Stomach (tissue), 4 donors: ENCODE measurements around the gene LURAP1L.

Experiments used
- CTCF ChIP-seq, 7 experiments: fragments of 450-650 bp in 4 of 7; fragments of 200-600 bp in 3 of 7; sonication (generic) in 3 of 7; IDR thresholded peaks; one replicate each; pipeline ENCODE4 v1.5.1; 2016 to 2019; ENCODE audit warnings: antibody characterized with exemption in 7 of 7, control low read depth in 2 of 7, mild to moderate bottlenecking in 1 of 7
- EP300 ChIP-seq: sonication (generic); formaldehyde crosslinking; IDR thresholded peaks from one replicate; pipeline ENCODE4 v1.6.1; 2017; ENCODE audit warnings: antibody characterized with exemption

GRCh38 chr9:12730198-12730597 lies 44.6 kb upstream of the LURAP1L start:
- TF ChIP-seq EP300 = no peak
- no peak for TF ChIP-seq CTCF (IDR thresholded peaks at IDR 0.05)
